Mesenchymal stem cell (in vitro differentiated cells and primary cell): ENCODE results near the gene WFDC6.

Source experiments
- DNase-seq: peaks from one replicate; pipeline ENCODE4 v3.0.0-alpha.2; 2013
- H2AFZ ChIP-seq: one replicate; pipeline ENCODE4 v1.6.1; 2013; ENCODE audit warnings: low read depth, mild to moderate bottlenecking, control low read depth, inconsistent platforms, low read length, moderate library complexity
- H2AK5ac ChIP-seq: 2 replicates; pipeline ENCODE4 v1.6.1; 2013; ENCODE audit warnings: low read length, moderate library complexity, mild to moderate bottlenecking, inconsistent platforms; ENCODE audit not compliant: severe bottlenecking
- H2BK120ac ChIP-seq: one replicate; pipeline ENCODE4 v1.6.1; 2013; ENCODE audit warnings: low read depth, mild to moderate bottlenecking, inconsistent platforms, low read length, moderate library complexity
- H2BK12ac ChIP-seq, 2 experiments: one replicate each; pipeline ENCODE4 v1.6.1; 2013; ENCODE audit warnings: inconsistent platforms in 2 of 2, low read length in 2 of 2, mild to moderate bottlenecking in 2 of 2, moderate library complexity in 2 of 2, control low read depth in 1 of 2
- H2BK15ac ChIP-seq: one replicate; pipeline ENCODE4 v1.6.1; 2013; ENCODE audit warnings: mild to moderate bottlenecking, low read depth, inconsistent platforms; ENCODE audit not compliant: poor library complexity, severe bottlenecking
- H2BK5ac ChIP-seq: 2 replicates; pipeline ENCODE4 v1.6.1; 2013; ENCODE audit warnings: low read depth, mild to moderate bottlenecking, low read length, control low read depth, inconsistent platforms; ENCODE audit not compliant: poor library complexity, severe bottlenecking
- H3K14ac ChIP-seq, 2 experiments: one replicate each; pipeline ENCODE4 v1.6.1; 2013; ENCODE audit warnings: inconsistent platforms in 2 of 2, low read length in 2 of 2, control low read depth in 1 of 2, mild to moderate bottlenecking in 1 of 2, moderate library complexity in 1 of 2
- H3K18ac ChIP-seq, 2 experiments: one replicate each; pipeline ENCODE4 v1.6.1; 2013; ENCODE audit warnings: inconsistent platforms in 2 of 2, low read length in 2 of 2, control low read depth in 1 of 2, low read depth in 1 of 2, mild to moderate bottlenecking in 1 of 2
- H3K23ac ChIP-seq, 2 experiments: one replicate each; pipeline ENCODE4 v1.6.1; 2013; ENCODE audit warnings: inconsistent platforms in 2 of 2, low read length in 2 of 2, mild to moderate bottlenecking in 2 of 2, moderate library complexity in 2 of 2, control low read depth in 1 of 2
- H3K27ac ChIP-seq: 2 replicates; pipeline ENCODE4 v1.5.1; 2013; ENCODE audit warnings: mild to moderate bottlenecking, moderate library complexity, low read length, control low read depth, inconsistent platforms; ENCODE audit not compliant: poor library complexity, severe bottlenecking
- H3K27me3 ChIP-seq, 2 experiments: 2 replicates each; pipeline versions ENCODE4 v1.6.1 to v1.7.0; 2013; ENCODE audit warnings: low read length in 2 of 2, mild to moderate bottlenecking in 2 of 2, moderate library complexity in 2 of 2, control low read depth in 1 of 2, inconsistent platforms in 1 of 2; ENCODE audit not compliant: control insufficient read depth in 1 of 2, insufficient read depth in 1 of 2
- H3K36me3 ChIP-seq, 2 experiments: 2 replicates each; pipeline versions ENCODE4 v1.6.1 to v1.7.0; 2013; ENCODE audit warnings: low read length in 2 of 2, control low read depth in 1 of 2, inconsistent platforms in 1 of 2, low read depth in 1 of 2, mild to moderate bottlenecking in 1 of 2; ENCODE audit not compliant: insufficient read depth in 2 of 2, control insufficient read depth in 1 of 2
- H3K4ac ChIP-seq, 2 experiments: one replicate each; pipeline ENCODE4 v1.6.1; 2013; ENCODE audit warnings: inconsistent platforms in 2 of 2, low read length in 2 of 2, mild to moderate bottlenecking in 2 of 2, moderate library complexity in 2 of 2, control low read depth in 1 of 2, low read depth in 1 of 2
- H3K4me1 ChIP-seq: 2 replicates; pipeline ENCODE4 v1.6.1; 2013; ENCODE audit warnings: low read depth, low read length, control low read depth; ENCODE audit not compliant: control insufficient read depth, insufficient read depth
- H3K4me2 ChIP-seq: 2 replicates; pipeline ENCODE4 v1.6.1; 2013; ENCODE audit warnings: low read length, mild to moderate bottlenecking, inconsistent platforms; ENCODE audit not compliant: poor library complexity, severe bottlenecking
- H3K4me3 ChIP-seq, 2 experiments: 2 replicates each; pipeline versions ENCODE4 v1.5.1 to v1.7.0; 2013; ENCODE audit warnings: low read length in 2 of 2, mild to moderate bottlenecking in 2 of 2, control low read depth in 1 of 2, low read depth in 1 of 2; ENCODE audit not compliant: insufficient read depth in 1 of 2
- H3K79me1 ChIP-seq: replicated peaks from 2 replicates; pipeline ENCODE4 v1.6.1; 2013; ENCODE audit warnings: mild to moderate bottlenecking, control low read depth, low read length, inconsistent platforms; ENCODE audit not compliant: poor library complexity, severe bottlenecking
- H3K9ac ChIP-seq: 2 replicates; pipeline ENCODE4 v1.7.0; 2013; ENCODE audit warnings: mild to moderate bottlenecking, low read length, moderate library complexity
- H3K9me3 ChIP-seq: 2 replicates; pipeline ENCODE4 v1.7.0; 2013; ENCODE audit warnings: mild to moderate bottlenecking, low read length; ENCODE audit not compliant: control insufficient read depth
- H4K8ac ChIP-seq: one replicate; pipeline ENCODE4 v1.6.1; 2013; ENCODE audit warnings: inconsistent platforms, mild to moderate bottlenecking, low read length, moderate library complexity
- H4K91ac ChIP-seq: one replicate; pipeline ENCODE4 v1.6.1; 2013; ENCODE audit warnings: mild to moderate bottlenecking, low read length, inconsistent platforms
- WGBS: methylation state at CpG from one replicate; pipeline ENCODE4 v1.1.7; 2013; ENCODE audit warnings: mixed read lengths; 5-methylcytosine and 5-hydroxymethylcytosine counted together

WFDC6 gene

DNA sequence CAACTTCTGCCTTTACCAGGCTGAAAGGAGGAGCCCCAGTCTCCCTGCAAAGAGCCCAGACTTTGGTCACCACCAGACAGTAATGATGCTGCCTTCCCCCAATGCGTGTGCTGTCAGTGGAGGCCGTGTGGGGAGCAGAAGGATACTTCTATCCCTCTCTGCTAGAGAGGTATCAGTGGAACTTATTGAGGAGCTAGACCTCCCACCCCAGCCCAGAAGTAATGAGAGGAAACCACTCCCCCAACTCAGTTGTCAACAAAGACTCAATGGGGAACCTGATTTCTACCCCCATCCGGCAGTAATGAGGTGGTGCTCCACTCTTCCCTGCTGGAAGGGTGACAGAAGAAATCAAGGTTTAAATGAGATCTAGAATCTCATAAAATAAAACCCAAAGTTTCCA is 44.2 kb upstream of the WFDC6 start:
- H2BK15ac ChIP-seq = no peak overlapping the region
- no peaks in the 10 kb centered on the region for H3K9me3 ChIP-seq
- no peak overlapping the region for H3K14ac ChIP-seq
- no peak for DNase-seq
- H3K23ac ChIP-seq = no peak overlapping the region
- no peak overlapping the region for H3K18ac ChIP-seq
- no peaks in the 10 kb centered on the region for H3K79me1 ChIP-seq
- H3K27me3 ChIP-seq = peaks cover 0 to 5% of the 10 kb centered on the region in 2 experiments
- no peak overlapping the region for H2AFZ ChIP-seq
- H3K9ac ChIP-seq = no peak overlapping the region
- no peaks in the 10 kb centered on the region for H3K4me1 ChIP-seq
- no peak overlapping the region for H4K8ac ChIP-seq
- no peak overlapping the region for H2BK12ac ChIP-seq
- no peak overlapping the region for H2BK5ac ChIP-seq
- no peak overlapping the region for H2AK5ac ChIP-seq
- no peak overlapping the region for H3K4me3 ChIP-seq
- H4K91ac ChIP-seq = no peak overlapping the region
- H2BK120ac ChIP-seq = no peak overlapping the region
- WGBS = 76% methylated on average over 2 of the region's 3 CpGs
- no peaks in the 10 kb centered on the region for H3K36me3 ChIP-seq
- no peak overlapping the region for H3K4me2 ChIP-seq
- H3K27ac ChIP-seq = no peak overlapping the region
- H3K4ac ChIP-seq = no peak overlapping the region

GRCh38 chr20:45581702-45582101 is 42.4 kb upstream of the WFDC6 start:
- DNase-seq = no peak
- H3K9me3 ChIP-seq = no peaks in the 10 kb centered on the region
- no peak overlapping the region for H4K8ac ChIP-seq
- H3K36me3 ChIP-seq = no peaks in the 10 kb centered on the region
- H2BK120ac ChIP-seq = no peak overlapping the region
- H3K14ac ChIP-seq = no peak overlapping the region
- H3K9ac ChIP-seq = no peak overlapping the region
- no peak overlapping the region for H2BK15ac ChIP-seq
- no peak overlapping the region for H3K4me2 ChIP-seq
- no peak overlapping the region for H3K4ac ChIP-seq
- no peak overlapping the region for H2AK5ac ChIP-seq
- peaks cover 0 to 5% of the 10 kb centered on the region in 2 experiments for H3K27me3 ChIP-seq
- no peak overlapping the region for H4K91ac ChIP-seq
- H3K79me1 ChIP-seq = no peaks in the 10 kb centered on the region
- no peak overlapping the region for H3K23ac ChIP-seq
- H3K4me1 ChIP-seq = no peaks in the 10 kb centered on the region
- no peak overlapping the region for H3K4me3 ChIP-seq
- H3K27ac ChIP-seq = no peak overlapping the region
- H2BK12ac ChIP-seq = no peak overlapping the region
- no peak overlapping the region for H2BK5ac ChIP-seq
- no peak overlapping the region for H2AFZ ChIP-seq
- H3K18ac ChIP-seq = no peak overlapping the region

DNA sequence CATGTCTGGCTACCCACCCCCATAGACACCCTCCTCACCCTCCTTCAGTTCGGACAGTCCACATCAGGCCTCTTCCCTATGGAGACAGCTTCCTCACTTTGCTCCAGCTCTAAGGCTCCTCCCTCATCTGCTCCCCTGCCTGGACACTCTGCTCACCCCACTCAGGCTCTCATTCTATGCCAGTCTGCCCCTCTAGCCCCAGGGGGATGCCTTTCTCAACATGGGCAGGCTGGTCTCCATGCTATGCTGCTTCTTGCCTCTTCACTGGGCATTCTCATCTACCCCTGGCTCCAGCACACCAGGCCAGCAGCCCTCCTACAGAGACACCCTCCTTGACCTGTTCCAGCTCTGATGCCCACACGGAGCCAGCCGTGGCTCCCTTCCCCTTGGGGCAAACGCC is 39.9 kb upstream of the WFDC6 start, which contains the start of gene WFDC8:
Gene WFDC8, minus strand, starts transcription at position 101 of the 400 bp plus-strand sequence. Its CDS starts 37 bp downstream, at position 64.
- Histone ChIP-seq H3K4ac (no peak within 1 kb of the TSS), H2AK5ac (no peak within 1 kb of the TSS), H3K9ac (no peak within 1 kb of the TSS), H2BK12ac (no peak within 1 kb of the TSS), H3K23ac (no peak within 1 kb of the TSS), H2AFZ (no peak within 1 kb of the TSS), H3K27me3 (peaks cover 0 to 5% of the 10 kb centered on the region in 2 experiments), H2BK15ac (no peak within 1 kb of the TSS), H2BK120ac (no peak within 1 kb of the TSS), H3K36me3 (no peaks in the 10 kb centered on the region), H4K91ac (no peak within 1 kb of the TSS), H3K18ac (no peak within 1 kb of the TSS), H2BK5ac (no peak within 1 kb of the TSS), H3K27ac (no peak within 1 kb of the TSS), H3K4me1 (no peaks in the 10 kb centered on the region), H3K4me3 (no peak within 1 kb of the TSS), H4K8ac (no peak within 1 kb of the TSS), H3K9me3 (no peaks in the 10 kb centered on the region), H3K79me1 (no peaks in the 10 kb centered on the region), H3K14ac (no peak within 1 kb of the TSS), H3K4me2 (no peak within 1 kb of the TSS)
- no peak for DNase-seq
- 81% methylated on average over 3 of the region's 4 CpGs for WGBS

DNA sequence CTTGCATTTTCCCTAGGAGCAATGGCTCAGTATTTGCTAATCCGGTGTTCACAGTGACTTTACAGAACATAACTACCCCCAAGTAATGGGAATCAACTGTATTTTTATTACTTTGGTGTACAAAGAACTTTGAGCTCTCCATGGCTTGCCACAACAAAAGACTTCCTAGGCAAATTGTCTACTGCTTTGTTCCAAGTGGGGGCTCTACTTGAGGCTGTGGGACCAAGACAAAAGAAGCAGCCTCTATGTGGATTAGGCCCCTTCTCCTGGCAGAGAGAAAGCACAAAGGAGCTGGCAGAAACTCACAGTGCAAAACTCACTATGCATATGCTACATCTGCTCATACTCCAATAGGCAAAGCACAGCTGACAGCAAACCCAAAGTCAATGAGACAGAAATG is 38.9 kb upstream of the WFDC6 start:
- H2AFZ ChIP-seq = no peak overlapping the region
- no peak overlapping the region for H2BK12ac ChIP-seq
- H3K18ac ChIP-seq = no peak overlapping the region
- no peak overlapping the region for H3K4me3 ChIP-seq
- H2BK120ac ChIP-seq = no peak overlapping the region
- H4K91ac ChIP-seq = no peak overlapping the region
- no peak overlapping the region for H3K27ac ChIP-seq
- no peak overlapping the region for H2AK5ac ChIP-seq
- no peak for DNase-seq
- H3K23ac ChIP-seq = no peak overlapping the region
- peaks cover 4% of the 10 kb centered on the region for H3K9me3 ChIP-seq
- no peak overlapping the region for H3K14ac ChIP-seq
- H2BK5ac ChIP-seq = no peak overlapping the region
- H3K4me1 ChIP-seq = no peaks in the 10 kb centered on the region
- H3K79me1 ChIP-seq = no peaks in the 10 kb centered on the region
- no CpG with 5 or more reads among the region's 1 CpG for WGBS
- no peak overlapping the region for H3K4ac ChIP-seq
- no peak overlapping the region for H3K4me2 ChIP-seq
- H3K36me3 ChIP-seq = no peaks in the 10 kb centered on the region
- H2BK15ac ChIP-seq = no peak overlapping the region
- H4K8ac ChIP-seq = no peak overlapping the region
- H3K9ac ChIP-seq = no peak overlapping the region
- peaks cover 0 to under 1% of the 10 kb centered on the region in 2 experiments for H3K27me3 ChIP-seq
